SK-N-SH (cell line): Measurements from ENCODE around the gene RBM42. TPM values are rescaled to one million over a fixed set of nuclear protein-coding genes. Genes with fewer than 3 reads are reported as not detected.

Source experiments
- CTCF ChIA-PET: fragments of 300-600, 350-600 bp; formaldehyde crosslinking; extraction: SDS; loops from one replicate; lab custom pipeline; 2021; lab: Yijun Ruan, JAX
- POLR2A ChIA-PET: fragments of 350-600 bp; sonication (Branson Sonifier 250); formaldehyde crosslinking; extraction: SDS; loops from one replicate; lab custom pipeline; 2020; ENCODE audit warnings: antibody characterized with exemption, inconsistent platforms; lab: Yijun Ruan, JAX
- DNase-seq: peaks from one replicate; pipeline ENCODE4 v3.0.0; 2012
- H2AFZ ChIP-seq: fragments of 200-600 bp; sonication (generic); 2 replicates; pipeline ENCODE4 v1.8.1; 2016; ENCODE audit warnings: antibody characterized with exemption, mild to moderate bottlenecking, low read depth
- H3F3A ChIP-seq: fragments of 200-600 bp; sonication (generic); replicated peaks from 2 replicates; pipeline ENCODE3; 2016; ENCODE audit warnings: antibody characterized with exemption, mild to moderate bottlenecking; ENCODE audit not compliant: insufficient read depth
- H3K27ac ChIP-seq, 2 experiments: fragments of 200-500 bp in 1 of 2; fragments of 200-600 bp in 1 of 2; sonication (Bioruptor generic) in 1 of 2; sonication (generic), shearing (Covaris generic) in 1 of 2; 2 replicates each; pipeline versions ENCODE4 v1.5.1 to v1.6.1; 2014 to 2016; ENCODE audit warnings: low read depth in 2 of 2, inconsistent platforms in 1 of 2, low read length in 1 of 2, mild to moderate bottlenecking in 1 of 2, mixed read lengths in 1 of 2
- H3K27me3 ChIP-seq: fragments of 200-600 bp; sonication (generic), shearing (Covaris generic); 2 replicates; pipeline ENCODE4 v1.6.1; 2016; ENCODE audit warnings: mixed run types; ENCODE audit not compliant: insufficient read depth
- H3K36me3 ChIP-seq, 2 experiments: fragments of 200-500 bp in 1 of 2; fragments of 200-600 bp in 1 of 2; sonication (Bioruptor generic) in 1 of 2; sonication (generic) in 1 of 2; replicated peaks in 1 of 2; 2 replicates each; pipeline versions ENCODE3 to v1.5.1; 2014 to 2016; ENCODE audit warnings: low read length in 1 of 2, mild to moderate bottlenecking in 1 of 2; ENCODE audit not compliant: insufficient read depth in 2 of 2, control insufficient read depth in 1 of 2
- H3K4me1 ChIP-seq, 2 experiments: fragments of 200-500 bp in 1 of 2; fragments of 200-600 bp in 1 of 2; sonication (Bioruptor generic) in 1 of 2; sonication (generic), shearing (Covaris generic) in 1 of 2; 2 replicates each; pipeline versions ENCODE4 v1.5.1 to v1.6.1; 2014 to 2016; ENCODE audit warnings: low read depth in 1 of 2, low read length in 1 of 2, mixed run types in 1 of 2; ENCODE audit not compliant: insufficient read depth in 2 of 2, control insufficient read depth in 1 of 2
- H3K4me2 ChIP-seq: fragments of 200-600 bp; sonication (generic), shearing (Covaris generic); 2 replicates; pipeline ENCODE4 v1.6.1; 2017; ENCODE audit warnings: mixed run types
- H3K4me3 ChIP-seq, 2 experiments: fragments of 200-500 bp in 1 of 2; fragments of 200-600 bp in 1 of 2; sonication (Bioruptor generic) in 1 of 2; sonication (generic), shearing (Covaris generic) in 1 of 2; 2 replicates each; pipeline versions ENCODE4 v1.5.1 to v1.8.1; 2014 to 2016; ENCODE audit warnings: low read depth in 2 of 2, inconsistent platforms in 1 of 2, low read length in 1 of 2, mild to moderate bottlenecking in 1 of 2, mixed read lengths in 1 of 2, moderate library complexity in 1 of 2
- H3K79me2 ChIP-seq: fragments of 200-600 bp; sonication (generic); 2 replicates; pipeline ENCODE4 v1.8.1; 2017; ENCODE audit warnings: mild to moderate bottlenecking; ENCODE audit not compliant: insufficient read depth
- H3K9ac ChIP-seq: fragments of 200-600 bp; sonication (generic); 2 replicates; pipeline ENCODE4 v1.6.1; 2017; ENCODE audit warnings: mixed run types
- H3K9me2 ChIP-seq: fragments of 200-600 bp; sonication (generic); 2 replicates; pipeline ENCODE4 v1.6.1; 2017; ENCODE audit warnings: mixed run types
- H3K9me3 ChIP-seq: fragments of 200-600 bp; sonication (generic); 2 replicates; pipeline ENCODE4 v1.6.1; 2017; ENCODE audit warnings: mixed run types, mild to moderate bottlenecking, moderate library complexity
- H4K20me1 ChIP-seq: fragments of 200-600 bp; sonication (generic); 2 replicates; pipeline ENCODE4 v1.6.1; 2017; ENCODE audit warnings: mild to moderate bottlenecking, mixed run types; ENCODE audit not compliant: insufficient read depth
- FOSL2 ChIP-seq: IDR thresholded peaks from 2 replicates; pipeline ENCODE4 v1.4.0; 2012; ENCODE audit warnings: low read depth, mild to moderate bottlenecking, moderate library complexity, borderline replicate concordance
- FOXM1 ChIP-seq: IDR thresholded peaks from 2 replicates; pipeline ENCODE4 v1.4.0; 2012; ENCODE audit warnings: low read depth, mild to moderate bottlenecking
- GABPA ChIP-seq: IDR thresholded peaks from 2 replicates; pipeline ENCODE4 v1.4.0; 2012; ENCODE audit warnings: low read depth, mild to moderate bottlenecking
- MEF2A ChIP-seq: IDR thresholded peaks from 2 replicates; pipeline ENCODE4 v1.4.0; 2012; ENCODE audit warnings: low read depth, borderline replicate concordance
- NFIC ChIP-seq: IDR thresholded peaks from 2 replicates; pipeline ENCODE4 v1.4.0; 2012; ENCODE audit warnings: borderline replicate concordance
- POLR2AphosphoS5 ChIP-seq: IDR thresholded peaks from 2 replicates; pipeline ENCODE4 v1.6.1; 2012; ENCODE audit warnings: low read depth, low read length
- RCOR1 ChIP-seq: fragments of 150-350 bp; IDR thresholded peaks from 2 replicates; pipeline ENCODE4 v1.6.1; 2017; ENCODE audit warnings: antibody characterized with exemption, low read length
- REST ChIP-seq: IDR thresholded peaks from 2 replicates; pipeline ENCODE4 v1.6.1; 2012; ENCODE audit warnings: mild to moderate bottlenecking, low read depth, low read length, moderate library complexity
- SIN3A ChIP-seq: IDR thresholded peaks from 2 replicates; pipeline ENCODE4 v1.6.1; 2012; ENCODE audit warnings: low read depth, mild to moderate bottlenecking, low read length, moderate library complexity, borderline replicate concordance
- SMC3 ChIP-seq: IDR thresholded peaks from 2 replicates; pipeline ENCODE4 v1.6.1; 2012; ENCODE audit warnings: low read depth, low read length, improper control_type of control experiment
- TEAD4 ChIP-seq: IDR thresholded peaks from 2 replicates; pipeline ENCODE4 v1.4.0; 2012; ENCODE audit warnings: mild to moderate bottlenecking, borderline replicate concordance; ENCODE audit not compliant: insufficient read depth
- USF2 ChIP-seq: fragments of 150-350 bp; IDR thresholded peaks from 2 replicates; pipeline ENCODE4 v1.6.1; 2017; ENCODE audit warnings: antibody characterized with exemption, low read length, low read depth, borderline replicate concordance
- WGBS: methylation state at CpG from one replicate; pipeline ENCODE4 v1.1.6; 2017; ENCODE audit warnings: low lambda C conversion rate; 5-methylcytosine and 5-hydroxymethylcytosine counted together
- polyA plus RNA-seq, 3 experiments: library from polyadenylated mRNA; depleted of rRNA; stranded (reverse); fragments of >200 nt; gene quantifications; 2 replicates each; pipeline ENCODE4 v1.2.3, GENCODE V29; 2012
- TF ChIP-seq, protein P1 (sequence below): fragments of 150-350 bp; IDR thresholded peaks from 2 replicates; pipeline ENCODE4 v1.6.1; 2016; ENCODE audit warnings: mild to moderate bottlenecking, low read depth, low read length

The RBM42 gene
- polyA plus RNA-seq, 1 of the 3 experiments (the other 2 are of a cell fraction) = 69.9 TPM

DNA sequence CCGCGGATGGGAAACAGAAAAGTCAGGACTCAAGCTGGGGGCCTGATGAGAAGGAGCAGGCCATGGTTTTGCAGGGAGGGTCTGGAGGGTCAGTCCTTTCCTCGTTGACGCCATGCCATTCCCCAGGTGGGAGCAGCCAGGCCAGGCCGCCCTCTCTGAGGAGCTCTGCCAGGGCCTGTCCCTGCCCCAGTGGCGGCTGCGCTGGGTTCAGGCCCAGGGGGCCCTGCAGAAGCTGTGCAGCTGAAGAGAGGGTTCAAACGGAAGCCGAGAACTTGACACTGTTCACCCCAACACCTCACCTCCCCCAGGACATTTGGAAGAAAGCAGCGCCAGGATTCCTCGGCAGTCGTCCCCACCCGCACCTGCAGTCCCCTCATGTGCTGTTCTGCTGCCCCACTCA is 6.1 kb upstream of the RBM42 start:
- H2AFZ ChIP-seq = no peak overlapping the region
- peaks cover 0 to 3% of the 10 kb centered on the region in 2 experiments for H3K36me3 ChIP-seq
- no peak overlapping the region for H3K9ac ChIP-seq
- peaks cover 4% of the 10 kb centered on the region for H3F3A ChIP-seq
- H3K27ac ChIP-seq = no peak overlapping the region
- H3K79me2 ChIP-seq = no peaks in the 10 kb centered on the region
- ChIA-PET CTCF (no interaction called here), POLR2A (no interaction called here)
- 95% methylated on average over 13 of the region's 13 CpGs for WGBS
- no peaks in the 10 kb centered on the region for H3K9me2 ChIP-seq
- DNase-seq = peak; percentile 7
- peaks cover 0 to 1% of the 10 kb centered on the region in 2 experiments; a peak in 1 of 4 replicates for H3K4me1 ChIP-seq
- no peak for TF ChIP-seq SIN3A
- no peak for TF ChIP-seq NFIC
- no peak for TF ChIP-seq GABPA
- TF ChIP-seq MEF2A = no peak
- no peak for TF ChIP-seq USF2
- no peak for TF ChIP-seq FOXM1
- TF ChIP-seq POLR2AphosphoS5 = no peak
- no peaks in the 10 kb centered on the region for H3K9me3 ChIP-seq
- no peak overlapping the region for H3K4me2 ChIP-seq
- H3K4me3 ChIP-seq = no peak overlapping the region
- no peaks in the 10 kb centered on the region for H3K27me3 ChIP-seq
- no peaks in the 10 kb centered on the region for H4K20me1 ChIP-seq

DNA sequence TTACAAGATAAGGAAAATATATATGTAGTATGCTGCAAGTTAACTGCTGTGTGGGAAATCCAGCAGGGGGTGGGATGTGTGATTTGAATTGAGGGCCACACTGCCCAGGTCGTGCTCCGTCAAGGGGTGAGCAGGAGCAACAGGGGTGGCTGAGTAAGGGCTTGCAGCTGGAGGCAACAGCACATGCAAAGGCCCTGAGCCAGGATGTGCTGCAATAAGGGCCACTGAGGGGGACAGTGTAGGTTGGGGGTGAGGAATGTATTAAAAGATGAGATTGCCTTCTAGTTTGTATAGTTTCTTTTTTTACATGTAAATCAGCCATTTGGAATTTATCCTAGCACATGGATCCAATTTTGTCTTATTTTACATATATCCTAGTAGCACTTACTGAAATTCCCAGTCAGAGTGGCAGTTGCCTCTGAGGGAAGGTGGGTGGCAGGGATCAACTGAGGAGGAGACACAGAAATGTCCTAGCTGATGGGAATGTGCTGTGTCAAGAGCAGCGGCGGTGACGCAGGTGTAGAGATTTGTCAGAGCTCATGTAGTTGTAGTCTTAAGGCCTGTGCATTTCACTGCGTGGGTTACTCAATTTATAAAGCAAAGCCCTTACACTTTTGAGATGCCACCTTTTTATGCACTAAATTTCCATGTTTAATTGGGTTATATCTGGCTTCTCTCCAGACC is 5.4 kb upstream of the RBM42 start:
- no peak overlapping the region for H3K9ac ChIP-seq
- H3K4me1 ChIP-seq = peaks cover 0 to 5% of the 10 kb centered on the region in 2 experiments; a peak in 1 of 4 replicates
- no peak overlapping the region for H3K4me3 ChIP-seq
- H3K36me3 ChIP-seq = peaks cover 0 to 3% of the 10 kb centered on the region in 2 experiments
- H4K20me1 ChIP-seq = no peaks in the 10 kb centered on the region
- POLR2A ChIA-PET = interaction anchor here (0.6 kb wide), 1 partner anchor 10 kb away, joined by 3 read pairs; no protein-coding TSS in a partner anchor
- CTCF ChIA-PET = no interaction called here
- H3K27ac ChIP-seq = no peak overlapping the region
- no peak for DNase-seq
- no peak for TF ChIP-seq GABPA
- no peak for TF ChIP-seq REST
- TF ChIP-seq FOSL2 = no peak
- no peak for TF ChIP-seq TEAD4
- TF ChIP-seq, protein P1, sequence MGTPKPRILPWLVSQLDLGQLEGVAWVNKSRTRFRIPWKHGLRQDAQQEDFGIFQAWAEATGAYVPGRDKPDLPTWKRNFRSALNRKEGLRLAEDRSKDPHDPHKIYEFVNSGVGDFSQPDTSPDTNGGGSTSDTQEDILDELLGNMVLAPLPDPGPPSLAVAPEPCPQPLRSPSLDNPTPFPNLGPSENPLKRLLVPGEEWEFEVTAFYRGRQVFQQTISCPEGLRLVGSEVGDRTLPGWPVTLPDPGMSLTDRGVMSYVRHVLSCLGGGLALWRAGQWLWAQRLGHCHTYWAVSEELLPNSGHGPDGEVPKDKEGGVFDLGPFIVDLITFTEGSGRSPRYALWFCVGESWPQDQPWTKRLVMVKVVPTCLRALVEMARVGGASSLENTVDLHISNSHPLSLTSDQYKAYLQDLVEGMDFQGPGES = no peak
- TF ChIP-seq SMC3 = no peak
- TF ChIP-seq POLR2AphosphoS5 = no peak
- no peak for TF ChIP-seq RCOR1
- no peaks in the 10 kb centered on the region for H3K27me3 ChIP-seq
- no peaks in the 10 kb centered on the region for H3K9me3 ChIP-seq
- H3K79me2 ChIP-seq = no peaks in the 10 kb centered on the region
- H3K9me2 ChIP-seq = no peaks in the 10 kb centered on the region
- no peak overlapping the region for H3K4me2 ChIP-seq
- peaks cover 9% of the 10 kb centered on the region for H3F3A ChIP-seq
- no peak overlapping the region for H2AFZ ChIP-seq
- WGBS = 93% methylated on average over 6 of the region's 6 CpGs
